ENCODE measurements around the gene MXD1. TPM values are rescaled to one million over a fixed set of nuclear protein-coding genes. Genes with fewer than 3 reads are reported as not detected.
"Not testable (repeated sequence)": the region's sequence is repeated elsewhere in the genome, so short reads cannot be mapped to it uniquely, and the experiment has no call there.

Gene MXD1
- polyA plus RNA-seq, 4 donors = 8.9 to 13.7 (median 12.6) TPM

DNA sequence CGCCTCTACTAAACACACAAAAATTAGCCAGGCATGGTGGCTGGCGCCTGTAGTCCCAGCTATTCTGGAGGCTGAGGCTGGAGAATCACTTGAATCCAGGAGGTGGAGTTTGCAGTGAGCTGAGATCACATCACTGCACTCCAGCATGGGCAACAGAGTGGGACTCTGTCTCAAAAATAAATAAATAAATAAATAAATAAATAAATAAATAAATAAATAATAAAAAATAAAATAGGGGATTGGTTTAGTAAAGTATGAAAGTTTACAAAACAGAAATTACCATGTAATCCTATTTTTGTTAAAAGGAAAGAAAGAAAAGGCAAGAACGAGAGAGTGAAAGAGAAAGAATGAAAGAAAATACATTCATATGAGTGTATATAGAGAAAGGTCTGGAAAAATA, 35.8 kb downstream of the MXD1 start:
- not testable (repeated sequence) for DNase-seq (ENCODE audit: low read depth in 4 of 4, low spot score in 2 of 4)

DNA sequence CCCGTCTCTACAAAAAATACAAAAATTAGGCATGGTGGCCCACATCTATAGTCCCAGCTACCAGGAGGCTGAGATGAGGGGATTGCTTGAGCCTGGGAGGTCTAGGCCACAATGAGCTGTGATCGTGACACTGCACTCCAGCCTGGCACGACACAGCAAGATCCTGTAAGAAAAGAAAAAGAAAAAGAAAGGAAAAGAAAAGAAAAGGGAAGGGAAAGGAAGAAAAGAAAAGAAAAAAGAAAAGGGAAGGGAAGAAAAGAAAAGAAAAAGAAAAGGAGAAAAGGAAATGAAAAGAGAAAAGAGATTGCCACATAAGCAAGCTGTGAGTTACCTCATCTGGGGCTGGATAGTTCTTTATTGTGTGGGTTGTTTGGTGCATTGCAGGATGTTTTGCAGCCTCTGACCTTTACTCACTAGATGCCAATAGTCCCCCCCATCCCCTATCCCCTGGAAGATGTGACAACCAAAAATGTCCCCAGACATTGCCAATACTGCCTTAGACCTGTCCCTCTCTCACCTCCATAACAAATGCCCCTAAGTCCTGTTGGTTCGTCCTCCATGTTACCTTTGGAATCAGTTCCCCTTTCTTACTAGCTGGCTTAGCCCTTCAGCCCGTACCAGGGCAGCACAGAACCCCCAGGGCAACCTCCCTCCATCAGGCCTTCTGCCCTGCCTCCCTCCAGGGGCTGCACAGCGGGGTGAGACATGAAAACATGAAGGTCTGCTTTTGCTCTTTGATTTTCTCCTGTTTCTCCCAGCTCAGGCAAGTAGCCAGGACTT, 37.6 kb downstream of the MXD1 start:
- no peak for DNase-seq (ENCODE audit: low read depth in 4 of 4, low spot score in 2 of 4)

DNA sequence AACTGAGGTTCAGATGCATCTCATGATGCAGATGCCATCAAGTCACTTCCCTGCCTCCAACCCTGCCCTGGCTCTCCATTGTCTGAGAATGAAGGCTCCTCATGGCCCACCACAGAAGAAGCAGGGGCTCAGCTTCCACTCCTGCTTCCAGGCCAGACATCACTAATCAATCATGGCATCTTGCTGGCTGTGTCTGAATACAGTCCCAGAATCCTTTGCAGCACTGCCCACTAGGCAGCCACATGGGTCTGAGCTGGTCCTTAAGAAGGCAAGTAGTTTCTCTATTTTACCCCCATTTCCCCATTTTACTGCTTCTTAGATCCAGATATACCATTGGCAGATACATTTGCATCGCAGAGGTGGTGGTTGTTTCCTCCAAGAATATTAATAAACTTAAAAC, 39.2 kb downstream of the MXD1 start:
- no peak for DNase-seq (ENCODE audit: low read depth in 4 of 4, low spot score in 2 of 4)

DNA sequence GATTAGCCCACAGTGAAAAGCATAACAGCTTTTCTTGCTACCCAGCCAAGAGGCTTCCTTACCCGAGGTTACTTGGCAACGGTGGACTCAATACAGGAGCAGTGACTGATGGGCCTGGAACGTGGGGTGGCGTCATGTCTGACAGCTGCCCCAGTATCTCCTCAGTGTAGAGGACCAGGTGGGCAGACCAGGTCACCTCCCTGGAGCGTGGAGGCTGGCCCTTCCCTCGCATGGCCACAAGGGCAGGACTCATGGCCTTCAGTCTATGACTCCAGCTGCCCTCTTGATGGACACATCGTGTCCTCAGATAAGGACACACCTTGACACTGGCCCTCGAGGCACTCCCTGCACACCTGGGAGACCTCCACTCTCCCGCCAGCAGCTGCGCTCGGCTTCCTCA, 40.1 kb downstream of the MXD1 start:
- DNase-seq (ENCODE audit: low read depth in 4 of 4, low spot score in 2 of 4) = no peak

DNA sequence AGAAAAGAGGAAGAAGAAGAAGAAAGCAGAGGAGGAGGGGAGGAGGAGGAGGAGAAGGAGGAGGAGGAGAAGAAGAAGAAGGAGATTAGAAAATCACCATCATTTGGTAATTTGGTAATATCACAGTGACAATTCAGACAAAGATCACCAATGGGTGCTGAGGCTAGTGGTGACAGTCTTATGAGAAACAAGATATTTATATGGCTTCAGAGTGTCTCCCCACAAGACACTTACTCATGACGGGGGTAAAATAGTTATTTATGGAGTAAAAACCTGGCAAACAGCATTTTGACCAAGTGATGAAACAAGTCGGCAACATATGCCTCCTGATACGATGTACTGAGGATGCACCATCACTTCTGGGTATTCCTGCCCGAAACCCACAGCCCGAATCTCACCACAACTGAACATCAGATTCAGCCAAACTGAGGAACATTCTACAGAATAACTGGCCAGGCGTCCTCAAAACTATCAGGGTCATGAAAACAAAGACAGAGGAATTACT, 41.6 kb downstream of the MXD1 start:
- no peak for DNase-seq (ENCODE audit: low read depth in 4 of 4, low spot score in 2 of 4)

DNA sequence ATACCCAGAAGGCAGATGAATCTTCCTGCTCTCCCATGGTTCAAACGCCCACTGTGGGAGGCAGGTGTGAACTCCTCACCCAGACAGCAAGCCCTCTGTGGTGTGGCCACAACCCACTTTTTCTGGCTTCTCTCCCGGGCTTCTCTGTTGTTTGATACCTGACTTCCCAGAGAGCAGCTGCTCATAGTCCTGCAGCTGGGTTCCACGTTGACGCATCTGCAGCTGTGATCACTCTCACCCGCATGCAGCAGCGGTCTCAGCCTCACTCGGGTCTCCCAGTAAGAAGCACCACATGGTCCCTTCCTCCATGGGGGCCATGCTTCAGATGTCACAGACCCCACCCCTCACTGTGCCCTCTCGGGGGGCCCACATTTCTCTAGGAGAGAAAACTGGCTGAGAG, 43.1 kb downstream of the MXD1 start:
- DNase-seq (ENCODE audit: low read depth in 4 of 4, low spot score in 2 of 4) = no peak

DNA sequence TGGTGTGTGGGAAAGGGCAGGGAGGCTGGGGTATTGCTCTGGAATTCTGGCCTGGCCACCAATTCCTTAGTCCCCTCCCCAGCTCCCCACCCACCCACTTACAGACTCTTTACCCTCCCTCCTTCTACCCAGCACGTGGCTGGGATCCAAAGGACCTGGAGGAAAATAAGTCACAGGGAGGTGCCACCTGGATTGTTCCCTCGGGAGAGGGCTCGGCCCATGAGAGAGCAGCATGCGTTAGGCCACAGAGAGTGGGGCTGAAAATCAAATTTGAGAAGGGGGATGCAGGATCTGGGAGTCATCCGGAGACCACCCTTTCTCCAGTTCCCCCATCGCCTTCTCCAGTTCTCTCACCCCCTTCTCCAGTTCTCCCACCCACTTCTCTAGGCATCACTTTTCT, 43.6 kb downstream of the MXD1 start:
- DNase-seq (ENCODE audit: low read depth in 4 of 4, low spot score in 2 of 4) = no peak

DNA sequence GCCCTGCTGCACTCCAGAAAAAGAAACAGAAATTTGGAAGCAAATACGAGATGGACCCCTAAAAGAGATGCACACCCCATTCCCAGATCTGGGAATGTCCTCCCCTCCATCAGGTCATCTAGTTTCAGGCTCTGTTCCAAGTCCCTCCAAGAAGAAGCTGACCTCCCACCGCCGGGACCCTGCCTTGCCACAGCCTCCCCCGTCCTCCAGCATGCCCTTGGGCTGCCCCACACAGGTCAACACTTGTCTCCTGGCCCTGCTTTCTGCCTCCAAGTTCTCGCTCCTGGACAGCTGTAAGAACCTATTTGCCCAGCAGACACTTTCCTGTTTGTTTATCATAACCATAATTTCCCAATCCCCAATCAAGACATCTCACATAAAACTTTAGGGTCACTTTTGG, 44.5 kb downstream of the MXD1 start:
- no peak for DNase-seq (ENCODE audit: low read depth in 4 of 4, low spot score in 2 of 4)

DNA sequence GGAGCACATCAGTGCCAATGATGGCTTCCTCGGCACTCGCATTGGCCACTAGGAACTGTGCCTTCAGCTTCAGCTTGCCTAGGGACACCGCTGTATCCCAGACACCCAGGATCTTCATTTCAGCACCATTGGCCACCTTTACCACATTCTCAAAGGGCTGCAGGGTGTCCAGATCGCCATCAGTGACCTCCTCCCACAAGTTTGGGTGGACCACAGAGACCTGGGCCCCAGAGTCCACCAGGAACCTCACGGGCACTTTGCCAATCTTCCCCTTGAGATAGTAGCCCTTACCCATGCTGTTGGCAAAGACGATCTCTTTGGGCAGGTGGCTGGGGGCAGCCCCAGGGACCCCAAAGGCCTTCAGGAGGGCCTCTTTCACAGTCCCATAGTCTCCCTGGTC, 45.9 kb downstream of the MXD1 start:
- DNase-seq (ENCODE audit: low read depth in 4 of 4, low spot score in 2 of 4) = no peak

DNA sequence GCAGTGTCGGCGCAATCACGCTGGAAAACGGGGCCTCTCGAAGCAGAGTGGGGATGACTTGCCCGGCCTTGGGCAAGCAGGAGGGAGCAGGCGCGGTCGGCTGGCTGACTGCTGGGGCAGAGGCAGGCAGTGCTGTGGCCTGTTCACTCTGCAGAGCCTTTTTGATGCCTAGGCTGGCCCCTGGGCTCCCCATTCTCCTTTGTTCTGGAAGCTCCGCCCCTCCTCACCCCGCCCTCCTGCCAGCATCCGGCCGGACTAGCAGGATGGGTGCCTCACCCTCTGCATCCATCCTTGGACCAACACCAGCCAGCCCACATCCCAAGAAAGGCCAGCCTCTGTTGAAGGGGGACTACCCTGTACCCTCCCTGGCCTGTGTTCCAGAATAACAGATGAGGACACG, 46.6 kb downstream of the MXD1 start, which contains the start of gene ASPRV1:
TSS of gene ASPRV1 (minus strand) at position 136 of the 400 bp plus-strand sequence. CDS start 195 bp downstream, outside the sequence.
- DNase-seq (ENCODE audit: low read depth in 4 of 4, low spot score in 2 of 4) = no peak

DNA sequence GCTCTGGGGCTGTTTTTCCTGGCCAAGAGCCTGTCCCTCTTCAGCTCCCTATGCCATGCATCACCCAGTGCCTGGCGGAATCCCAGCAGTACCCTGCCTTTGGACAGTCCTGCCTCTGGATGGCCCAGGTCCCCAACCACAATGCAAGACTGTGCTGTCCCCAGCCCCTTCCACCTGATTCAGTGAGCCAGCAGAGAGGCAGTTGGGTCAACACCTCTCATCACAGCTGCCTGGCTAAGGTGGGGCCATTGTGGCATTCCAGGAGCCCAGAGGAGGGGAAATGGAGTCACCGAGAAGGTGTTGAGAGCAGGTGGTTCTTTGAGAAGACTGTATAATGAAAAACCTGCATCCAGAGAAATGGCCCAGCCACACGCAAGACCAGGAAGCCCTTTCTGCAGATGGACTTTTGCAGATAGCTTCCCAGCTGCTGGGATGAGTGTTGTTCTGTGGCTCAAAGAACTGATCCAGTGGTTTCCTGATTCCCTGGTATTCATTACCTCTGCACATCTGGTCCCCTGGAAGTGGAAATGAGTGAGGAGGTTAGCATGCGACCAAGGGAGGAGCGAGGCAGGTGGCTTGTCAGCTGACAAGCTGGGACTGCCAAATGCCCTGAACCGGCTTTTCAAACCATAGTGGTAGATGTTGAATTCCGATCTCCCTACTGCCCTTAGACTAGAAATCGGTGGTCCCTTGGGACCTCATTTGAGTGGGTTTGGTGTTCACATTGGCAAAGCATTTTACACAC, 48.2 kb downstream of the MXD1 start:
- no peak for DNase-seq (ENCODE audit: low read depth in 4 of 4, low spot score in 2 of 4)

DNA sequence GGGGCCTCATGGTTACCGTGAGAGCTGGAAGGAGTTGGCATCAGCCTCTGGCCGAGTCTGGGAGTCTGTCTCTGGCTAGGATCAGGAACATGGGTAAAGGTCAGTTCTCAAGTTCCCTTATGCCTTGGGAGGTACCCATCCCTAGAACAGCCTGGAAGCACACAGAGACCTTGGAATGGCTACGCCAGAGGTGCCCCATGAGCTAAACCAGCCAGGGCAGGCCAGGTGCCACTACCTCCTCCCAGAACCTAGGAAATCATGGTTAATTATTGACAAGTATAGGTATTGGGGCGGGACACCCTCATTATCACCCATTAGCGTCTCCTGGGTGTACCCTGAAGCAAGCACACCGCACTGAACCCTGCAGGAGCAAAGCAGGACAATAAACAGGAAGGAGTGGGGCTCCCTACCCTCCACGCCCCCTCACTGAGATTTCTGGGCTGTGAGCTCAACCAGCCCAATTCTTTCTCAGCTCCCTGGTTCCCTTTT, 49.5 kb downstream of the MXD1 start:
- no peak for DNase-seq (ENCODE audit: low read depth in 4 of 4, low spot score in 2 of 4)

DNA sequence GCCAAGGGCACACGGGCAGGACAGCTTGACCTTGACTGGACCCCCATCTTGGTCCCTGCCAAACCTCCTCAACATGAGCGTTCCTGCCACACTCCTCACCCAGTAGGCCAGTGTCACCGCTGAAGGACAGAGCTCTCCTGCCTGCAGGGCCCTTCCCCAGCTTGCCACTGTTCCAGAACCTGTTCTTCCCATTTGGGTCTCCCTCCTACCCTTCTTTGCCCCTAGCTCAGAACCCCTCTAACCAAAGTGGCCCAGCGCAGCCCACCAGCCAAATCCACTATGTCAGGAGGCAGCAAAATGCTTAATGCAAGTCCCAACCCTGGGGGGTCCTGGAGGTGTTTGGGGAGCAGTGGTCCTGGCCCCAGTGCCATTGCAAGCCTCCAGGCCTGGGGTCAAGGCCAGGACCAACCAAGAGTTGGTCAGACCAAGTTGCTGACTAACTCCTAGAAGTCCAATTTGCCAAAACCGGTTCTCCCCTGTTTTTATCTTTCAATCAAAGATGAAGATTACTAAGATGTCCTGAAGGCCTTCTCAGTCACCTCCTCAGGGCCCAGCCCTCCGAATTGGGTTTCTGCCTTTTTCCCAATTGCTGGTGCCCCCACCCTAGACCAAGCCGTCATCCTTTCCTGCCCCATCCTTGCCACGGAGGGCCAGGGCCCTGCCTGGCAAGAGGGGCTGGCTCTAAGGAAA, 51.0 kb downstream of the MXD1 start:
- DNase-seq (ENCODE audit: low read depth in 4 of 4, low spot score in 2 of 4) = no peak

DNA sequence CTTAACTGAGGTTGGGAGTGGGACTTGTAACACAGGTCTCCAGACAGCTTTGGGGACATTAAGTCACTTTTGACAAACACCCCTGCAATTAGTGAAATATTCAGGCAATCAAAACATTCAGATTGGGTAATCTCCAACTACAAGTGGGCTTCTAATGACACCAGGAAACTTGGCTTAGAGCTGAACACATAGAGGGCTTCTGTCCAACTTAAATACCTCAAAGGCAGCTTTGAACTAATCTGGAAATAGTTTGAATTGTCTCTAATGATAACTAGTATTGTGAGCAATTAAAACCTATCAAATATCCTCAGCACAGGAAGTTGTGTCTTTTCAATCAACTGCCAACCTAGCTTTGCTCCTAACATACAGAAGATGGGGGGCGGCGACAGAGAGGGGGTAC, 51.6 kb downstream of the MXD1 start:
- no peak for DNase-seq (ENCODE audit: low read depth in 4 of 4, low spot score in 2 of 4)

DNA sequence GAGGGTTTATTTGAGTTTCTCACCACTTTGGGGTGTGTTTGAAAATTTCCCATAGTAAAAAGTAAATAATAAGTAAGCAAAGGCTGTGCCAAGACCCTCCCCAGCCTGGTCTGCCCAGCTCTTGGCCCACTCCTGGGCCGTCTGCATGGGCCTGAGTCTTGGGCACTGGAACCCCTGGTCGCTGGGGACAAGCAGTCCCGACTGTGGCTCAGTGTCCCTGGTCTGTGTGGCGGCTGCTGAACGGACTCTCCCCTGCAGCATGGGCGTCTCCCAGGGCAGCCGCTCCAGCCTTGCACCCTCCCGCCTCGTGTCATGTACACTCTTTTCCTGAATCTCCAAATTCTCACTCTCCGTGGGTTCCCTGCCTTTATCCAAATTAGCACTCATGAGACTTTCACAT, 53.7 kb downstream of the MXD1 start:
- DNase-seq (ENCODE audit: low read depth in 4 of 4, low spot score in 2 of 4) = no peak

DNA sequence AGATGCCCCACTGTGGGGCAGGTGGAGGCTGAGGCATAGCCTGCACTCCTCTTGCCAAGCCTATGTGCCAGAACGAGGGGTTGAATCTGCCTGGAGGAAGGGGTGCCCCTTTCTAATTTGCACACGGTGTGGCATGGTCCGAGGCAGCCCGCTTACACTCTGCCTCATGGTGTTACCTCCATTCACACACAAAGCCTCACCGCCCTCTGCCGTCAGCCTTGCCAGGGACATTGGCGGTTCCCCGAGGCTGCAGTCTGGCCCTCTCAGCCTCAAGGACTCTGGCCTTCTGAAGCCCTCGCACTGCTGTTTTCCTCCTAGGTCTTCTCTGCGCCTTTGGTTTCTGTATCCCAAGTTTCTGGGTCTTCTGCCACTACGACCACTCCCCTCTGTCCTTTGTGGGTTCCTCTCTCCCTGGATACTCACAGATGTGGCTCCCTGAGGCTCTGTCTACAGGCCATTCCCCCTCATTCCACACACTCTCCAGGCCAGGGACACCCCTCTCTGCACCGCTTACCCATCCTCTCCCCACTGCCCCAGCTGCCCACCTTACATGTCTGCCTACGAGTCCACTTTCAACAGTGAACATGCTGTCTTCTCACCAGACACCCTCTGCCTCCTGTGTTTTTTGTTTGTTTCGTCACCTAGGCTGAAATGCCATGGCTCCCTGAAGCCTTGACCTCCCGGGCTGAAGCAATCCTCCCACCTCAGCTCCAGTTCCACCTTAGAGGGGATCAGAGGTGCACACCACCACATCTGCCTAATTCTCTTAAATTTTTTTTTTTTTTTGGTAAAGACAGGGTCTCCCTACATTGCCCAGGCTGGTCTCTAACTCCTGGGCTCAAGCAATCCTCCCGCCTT, 54.4 kb downstream of the MXD1 start:
- no peak for DNase-seq (ENCODE audit: low read depth in 4 of 4, low spot score in 2 of 4)

DNA sequence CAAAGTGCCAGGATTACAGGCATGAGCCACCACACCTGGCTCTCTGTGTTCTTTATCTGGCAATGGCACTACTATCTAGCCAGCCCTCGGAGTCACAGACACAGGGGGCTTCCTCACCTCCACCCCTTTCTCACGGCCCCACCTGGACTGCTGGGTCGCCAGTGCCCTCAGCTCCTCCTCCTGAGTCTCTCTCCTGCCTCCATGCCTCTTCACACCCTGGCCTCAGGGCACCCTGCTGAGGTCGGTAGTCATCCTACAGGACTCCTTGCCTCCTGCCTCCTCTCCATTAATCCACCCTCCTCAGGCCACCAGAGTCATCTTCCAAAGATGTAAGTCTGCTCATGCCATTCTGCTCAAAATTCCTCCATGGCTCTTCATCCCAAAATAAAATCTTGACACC, 55.1 kb downstream of the MXD1 start:
- DNase-seq (ENCODE audit: low read depth in 4 of 4, low spot score in 2 of 4) = no peak

DNA sequence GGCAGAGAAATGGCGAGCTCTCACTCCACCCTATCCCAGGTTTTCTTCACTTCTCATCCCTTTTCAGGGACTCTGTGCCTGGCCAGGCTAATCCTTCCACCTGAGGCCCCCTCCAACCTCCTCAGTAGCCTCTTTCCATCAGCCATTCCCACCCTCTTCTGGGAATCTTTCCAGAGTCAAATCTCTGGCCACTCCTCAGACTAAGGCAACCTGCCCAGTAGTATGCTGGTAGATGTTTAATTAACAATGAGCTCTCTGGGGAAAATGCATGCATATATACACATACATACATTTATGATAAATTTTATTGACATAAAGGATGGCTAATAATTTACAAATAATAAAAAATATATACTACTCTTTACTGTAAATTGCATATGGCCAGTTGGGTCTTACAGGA, 57.9 kb downstream of the MXD1 start:
- DNase-seq (ENCODE audit: low read depth in 4 of 4, low spot score in 2 of 4) = no peak

DNA sequence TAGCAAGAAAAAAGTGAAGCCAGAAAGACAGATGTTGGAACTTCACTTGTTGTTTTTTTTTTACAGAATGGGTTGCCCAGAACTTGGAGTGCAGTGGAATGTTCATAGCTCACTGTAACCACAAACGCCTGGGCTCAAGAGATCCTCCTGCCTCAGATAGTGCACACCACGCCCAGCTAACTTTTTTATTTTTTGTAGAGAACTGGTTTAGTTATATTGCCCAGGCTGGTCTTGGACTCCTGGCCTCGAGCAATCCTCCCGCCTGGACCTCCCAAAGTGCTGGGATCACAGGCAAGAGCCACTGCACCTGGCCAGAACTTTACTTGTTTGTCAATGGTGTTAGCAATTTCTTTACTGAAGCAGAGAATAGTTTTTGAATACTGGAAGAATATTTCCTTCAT, 58.4 kb downstream of the MXD1 start:
- no peak for DNase-seq (ENCODE audit: low read depth in 4 of 4, low spot score in 2 of 4)

DNA sequence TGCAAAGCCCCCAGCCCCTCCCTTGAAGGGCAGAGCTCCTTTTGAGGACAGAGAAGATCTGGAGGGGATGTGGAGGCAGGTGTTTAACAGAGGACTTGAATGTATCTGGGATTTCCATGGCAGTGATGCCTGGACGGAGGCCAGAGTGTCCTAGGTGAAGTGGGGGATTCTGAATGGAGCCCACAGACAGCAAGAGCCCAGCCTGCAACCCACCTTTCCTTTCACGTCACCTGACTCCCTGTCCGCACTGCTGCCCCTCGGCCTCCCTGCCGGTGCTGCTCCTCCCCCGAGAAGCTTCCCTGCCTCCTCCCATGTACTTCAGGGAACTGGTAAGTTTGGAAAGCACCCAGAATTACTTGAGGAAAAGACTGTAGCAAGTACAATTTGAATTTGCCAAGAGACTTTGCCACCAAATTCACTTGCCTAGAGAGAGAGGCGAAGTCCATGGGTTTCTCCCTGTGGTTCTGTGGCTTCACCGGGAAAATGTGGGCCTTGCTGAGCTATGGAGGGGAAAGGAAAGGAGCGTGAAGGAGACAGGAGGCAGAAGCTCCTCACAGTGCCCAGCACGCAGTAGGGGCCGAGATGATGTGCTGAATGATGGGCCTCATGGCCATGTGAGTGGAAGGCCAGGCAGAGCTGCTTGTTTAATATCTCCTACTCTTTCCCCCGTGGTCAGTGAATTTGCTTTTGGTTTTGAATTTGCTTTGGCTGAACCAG, 60.4 kb downstream of the MXD1 start:
- no peak for DNase-seq (ENCODE audit: low read depth in 4 of 4, low spot score in 2 of 4)
